ENCODE results near the gene SRGAP3. TPM values are rescaled to one million over a fixed set of nuclear protein-coding genes. Genes with fewer than 3 reads are reported as not detected.

Gene SRGAP3
- total RNA-seq, 2 donors from 2014 or later: 2.6 to 12.8 TPM

- no peaks in the 10 kb centered on the region for H3K4me1 ChIP-seq (ENCODE audit: control insufficient read depth in 1 of 2, low read depth in 2 of 2)
- no peak overlapping the region for H3K27ac ChIP-seq
- peaks cover 4% of the 10 kb centered on the region for H3K27me3 ChIP-seq (replicated peaks; ENCODE audit: insufficient read depth)
- no peak for DNase-seq (ENCODE audit: low spot score)
- no peaks in the 10 kb centered on the region for H3K9me3 ChIP-seq
- H3K4me3 ChIP-seq: no peak overlapping the region
- no peaks in the 10 kb centered on the region for H3K36me3 ChIP-seq
- TF ChIP-seq CTCF (IDR thresholded peaks at IDR 0.05): no peak
- no peak for ATAC-seq (ENCODE audit: insufficient number of reproducible peaks, low FRiP score, low read depth)
Observed at GRCh38 chr3:9064251-9064650, 185.2 kb downstream of the SRGAP3 start.

GRCh38 chr3:9062570-9062969, 186.9 kb downstream of the SRGAP3 start:
- no peak for TF ChIP-seq CTCF (IDR thresholded peaks at IDR 0.05)
- H3K27me3 ChIP-seq (replicated peaks; ENCODE audit: insufficient read depth): peaks cover 2% of the 10 kb centered on the region
- ATAC-seq (ENCODE audit: insufficient number of reproducible peaks, low FRiP score, low read depth): no peak
- no peaks in the 10 kb centered on the region for H3K9me3 ChIP-seq
- DNase-seq (ENCODE audit: low spot score): no peak
- H3K27ac ChIP-seq: no peak overlapping the region
- H3K36me3 ChIP-seq: no peaks in the 10 kb centered on the region
- no peak overlapping the region for H3K4me3 ChIP-seq
- no peaks in the 10 kb centered on the region for H3K4me1 ChIP-seq (ENCODE audit: control insufficient read depth in 1 of 2, low read depth in 2 of 2)

GRCh38 chr3:9061634-9062033, 187.8 kb downstream of the SRGAP3 start:
- no peaks in the 10 kb centered on the region for H3K27me3 ChIP-seq (replicated peaks; ENCODE audit: insufficient read depth)
- DNase-seq (ENCODE audit: low spot score) (no peak), ATAC-seq (ENCODE audit: insufficient number of reproducible peaks, low FRiP score, low read depth) (no peak)
- H3K4me3 ChIP-seq: no peak overlapping the region
- H3K27ac ChIP-seq: no peak overlapping the region
- no peak for TF ChIP-seq CTCF (IDR thresholded peaks at IDR 0.05)
- H3K9me3 ChIP-seq: no peaks in the 10 kb centered on the region
- no peaks in the 10 kb centered on the region for H3K36me3 ChIP-seq
- no peaks in the 10 kb centered on the region for H3K4me1 ChIP-seq (ENCODE audit: control insufficient read depth in 1 of 2, low read depth in 2 of 2)

DNA sequence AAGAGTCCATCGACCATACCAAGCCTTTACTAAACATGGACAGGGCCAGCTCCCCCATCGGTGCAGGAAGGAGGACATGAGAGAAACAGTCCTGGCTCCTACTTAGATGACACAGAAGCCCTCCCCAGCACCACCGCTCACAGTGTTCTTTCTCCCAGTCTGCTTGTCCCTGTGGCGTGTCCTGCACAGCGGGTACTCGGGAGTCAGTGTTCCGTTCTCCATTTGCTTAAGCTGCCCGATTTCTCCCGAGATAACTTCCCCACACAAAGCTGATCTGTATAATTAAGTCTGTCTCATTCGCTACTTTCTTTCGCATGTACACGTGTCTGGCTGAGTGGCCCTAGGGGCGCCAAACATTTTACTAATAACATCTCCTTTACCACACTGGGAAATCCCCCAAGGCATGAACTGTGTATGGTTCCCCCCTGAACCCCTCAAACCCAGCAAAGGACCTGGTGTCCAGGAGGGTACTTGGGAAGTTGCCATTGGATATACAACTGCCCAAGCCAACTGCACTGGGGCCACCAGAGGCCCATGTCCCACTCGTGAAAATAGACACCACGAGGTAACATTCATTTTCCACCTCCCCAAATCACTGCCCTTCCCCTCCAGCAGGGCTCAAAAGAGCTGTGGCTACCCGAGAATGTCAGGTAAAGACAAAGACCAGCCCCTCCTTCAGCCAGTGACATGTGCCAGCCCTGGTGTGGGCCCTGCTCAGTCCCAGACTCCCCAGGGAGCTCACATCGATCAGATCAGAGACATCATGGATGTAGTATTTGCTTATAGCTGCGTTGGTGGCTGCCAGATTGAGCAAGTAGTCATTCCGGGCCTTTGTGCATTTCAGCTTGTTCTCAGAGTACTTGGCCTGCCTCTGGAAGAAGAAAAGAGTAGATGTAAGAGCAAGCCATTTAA, 189.7 kb downstream of the SRGAP3 start:
- DNase-seq (ENCODE audit: low spot score): no peak
- Histone ChIP-seq H3K9me3 (no peaks in the 10 kb centered on the region), H3K4me3 (no peak overlapping the region), H3K4me1 (ENCODE audit: control insufficient read depth in 1 of 2, low read depth in 2 of 2) (no peaks in the 10 kb centered on the region), H3K27ac (no peak overlapping the region), H3K27me3 (replicated peaks; ENCODE audit: insufficient read depth) (no peaks in the 10 kb centered on the region), H3K36me3 (no peaks in the 10 kb centered on the region)
- ATAC-seq (ENCODE audit: insufficient number of reproducible peaks, low FRiP score, low read depth): no peak
- TF ChIP-seq CTCF (IDR thresholded peaks at IDR 0.05): no peak

- H3K9me3 ChIP-seq: no peaks in the 10 kb centered on the region
- no peaks in the 10 kb centered on the region for H3K36me3 ChIP-seq
- no peak overlapping the region for H3K27ac ChIP-seq
- no peak for DNase-seq (ENCODE audit: low spot score)
- no peaks in the 10 kb centered on the region for H3K4me1 ChIP-seq (ENCODE audit: control insufficient read depth in 1 of 2, low read depth in 2 of 2)
- no peaks in the 10 kb centered on the region for H3K27me3 ChIP-seq (replicated peaks; ENCODE audit: insufficient read depth)
- no peak for TF ChIP-seq CTCF (IDR thresholded peaks at IDR 0.05)
- H3K4me3 ChIP-seq: no peak overlapping the region
- ATAC-seq (ENCODE audit: insufficient number of reproducible peaks, low FRiP score, low read depth): no peak
Observed at GRCh38 chr3:9056581-9056980, 192.9 kb downstream of the SRGAP3 start.

All from thoracic aorta (tissue), 2 donors.